Gastroesophageal sphincter (tissue), 4 donors: ENCODE data around the gene XYLT2. TPM values are rescaled to one million over a fixed set of nuclear protein-coding genes. Genes with fewer than 3 reads are reported as not detected.

Experiments
- ATAC-seq: fragments of 150-250 bp; one replicate; pipeline ENCODE4 v1.9.1; 2016; ENCODE audit warnings: mild to moderate bottlenecking, moderate library complexity
- H3K27ac ChIP-seq, 4 donors: fragments of 200-600 bp; sonication (generic) in 3 of 4; 1 replicate in 3 of 4; 2 replicates in 1 of 4; pipeline ENCODE4 v1.5.1; 2016 to 2019
- H3K27me3 ChIP-seq: fragments of 200-600 bp; sonication (generic); one replicate; pipeline ENCODE4 v1.5.1; 2019
- H3K36me3 ChIP-seq, 2 donors: fragments of 200-600 bp; sonication (generic); one replicate each; pipeline ENCODE4 v1.5.1; 2019; ENCODE audit warnings: control low read depth in 1 of 2
- H3K4me1 ChIP-seq, 3 donors: fragments of 200-600 bp; sonication (generic); 1 replicate in 2 of 3; 2 replicates in 1 of 3; pipeline ENCODE4 v1.5.1; 2016 to 2019; ENCODE audit warnings: control low read depth in 2 of 3
- H3K4me3 ChIP-seq, 2 donors: fragments of 200-600 bp; sonication (generic); one replicate each; pipeline ENCODE4 v1.5.1; 2019; ENCODE audit warnings: mild to moderate bottlenecking in 1 of 2, moderate library complexity in 1 of 2
- H3K9me3 ChIP-seq, 3 donors: fragments of 200-600 bp; sonication (generic); one replicate each; pipeline ENCODE4 v1.5.1; 2017 to 2019; ENCODE audit warnings: control low read depth in 2 of 3
- EP300 ChIP-seq: sonication (generic); formaldehyde crosslinking; IDR thresholded peaks from one replicate; pipeline ENCODE4 v1.6.1; 2017; ENCODE audit warnings: antibody characterized with exemption, mild to moderate bottlenecking
- POLR2A ChIP-seq, 2 donors: fragments of 450-650 bp; IDR thresholded peaks; one replicate each; pipeline ENCODE4 v1.6.1; 2017; ENCODE audit warnings: antibody characterized with exemption in 2 of 2, mild to moderate bottlenecking in 2 of 2, moderate library complexity in 1 of 2
- POLR2AphosphoS5 ChIP-seq: sonication (generic); formaldehyde crosslinking; IDR thresholded peaks from one replicate; pipeline ENCODE4 v1.6.1; 2017; ENCODE audit warnings: antibody characterized with exemption
- WGBS, 2 donors: methylation state at CpG; one replicate each; pipeline ENCODE4 v1.1.5; 2018; ENCODE audit warnings: low coverage in 1 of 2; 5-methylcytosine and 5-hydroxymethylcytosine counted together
- total RNA-seq, 4 donors: library from RNA; depleted of rRNA; stranded (reverse); fragments of >200 nt; gene quantifications; one replicate each; pipeline ENCODE4 v1.1.0, GENCODE V29; 2016
- TF ChIP-seq, protein P1 (sequence below), 4 experiments: fragments of 200-600 bp in 2 of 4; fragments of 450-650 bp in 2 of 4; sonication (generic) in 1 of 4; IDR thresholded peaks; one replicate each; pipeline ENCODE4 v1.5.1; 2017 to 2019; ENCODE audit warnings: antibody characterized with exemption in 4 of 4, mild to moderate bottlenecking in 2 of 4, moderate library complexity in 2 of 4

XYLT2 gene
- total RNA-seq, 4 donors from 2014 or later: 19.4 to 30.7 (median 23.4) TPM

DNA sequence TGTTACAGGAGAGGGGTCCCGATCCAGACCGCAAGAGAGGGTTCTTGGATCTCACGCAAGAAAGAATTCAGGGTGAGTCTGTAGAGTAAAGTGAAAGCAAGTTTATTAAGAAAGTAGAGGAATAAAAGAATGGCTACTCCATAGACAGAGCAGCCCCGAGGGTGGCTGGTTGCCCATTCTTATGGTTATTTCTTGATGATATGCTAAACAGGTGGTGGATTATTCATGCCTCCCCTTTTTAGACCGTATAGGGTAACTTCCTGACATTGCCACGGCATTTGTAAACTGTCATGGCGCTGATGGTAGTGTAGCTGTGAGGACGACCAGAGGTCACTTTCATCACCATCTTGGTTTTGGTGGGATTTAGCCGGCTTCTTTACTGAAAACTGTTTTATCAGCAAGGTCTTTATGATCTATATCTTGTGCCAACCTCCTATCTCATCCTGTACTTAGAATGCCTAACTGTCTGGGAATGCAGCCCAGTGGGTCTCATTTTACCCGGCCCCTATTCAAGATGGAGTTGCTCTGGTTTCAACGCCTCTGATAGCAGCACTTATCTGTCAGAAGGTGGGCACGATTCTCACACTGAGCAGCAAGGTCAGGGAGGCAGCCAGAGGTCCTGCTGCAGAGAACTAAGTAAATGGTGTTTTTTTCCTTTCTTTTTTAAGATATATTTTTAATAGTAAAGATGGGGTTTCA is 26.5 kb upstream of the XYLT2 start:
- H3K4me1 ChIP-seq: no peaks in the 10 kb centered on the region
- H3K27ac ChIP-seq: no peak overlapping the region
- ATAC-seq: no peak
- no peak overlapping the region for H3K4me3 ChIP-seq
- H3K27me3 ChIP-seq: no peaks in the 10 kb centered on the region
- no peak for TF ChIP-seq POLR2A (IDR thresholded peaks at IDR 0.05)
- TF ChIP-seq, protein P1, sequence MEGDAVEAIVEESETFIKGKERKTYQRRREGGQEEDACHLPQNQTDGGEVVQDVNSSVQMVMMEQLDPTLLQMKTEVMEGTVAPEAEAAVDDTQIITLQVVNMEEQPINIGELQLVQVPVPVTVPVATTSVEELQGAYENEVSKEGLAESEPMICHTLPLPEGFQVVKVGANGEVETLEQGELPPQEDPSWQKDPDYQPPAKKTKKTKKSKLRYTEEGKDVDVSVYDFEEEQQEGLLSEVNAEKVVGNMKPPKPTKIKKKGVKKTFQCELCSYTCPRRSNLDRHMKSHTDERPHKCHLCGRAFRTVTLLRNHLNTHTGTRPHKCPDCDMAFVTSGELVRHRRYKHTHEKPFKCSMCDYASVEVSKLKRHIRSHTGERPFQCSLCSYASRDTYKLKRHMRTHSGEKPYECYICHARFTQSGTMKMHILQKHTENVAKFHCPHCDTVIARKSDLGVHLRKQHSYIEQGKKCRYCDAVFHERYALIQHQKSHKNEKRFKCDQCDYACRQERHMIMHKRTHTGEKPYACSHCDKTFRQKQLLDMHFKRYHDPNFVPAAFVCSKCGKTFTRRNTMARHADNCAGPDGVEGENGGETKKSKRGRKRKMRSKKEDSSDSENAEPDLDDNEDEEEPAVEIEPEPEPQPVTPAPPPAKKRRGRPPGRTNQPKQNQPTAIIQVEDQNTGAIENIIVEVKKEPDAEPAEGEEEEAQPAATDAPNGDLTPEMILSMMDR (IDR thresholded peaks at IDR 0.05): no peak
- no peak for TF ChIP-seq EP300
- no peak for TF ChIP-seq POLR2AphosphoS5
- 83 to 88% methylated on average over 10 to 12 of the region's 12 CpGs for WGBS, 2 donors
- no peaks in the 10 kb centered on the region for H3K9me3 ChIP-seq
- no peaks in the 10 kb centered on the region for H3K36me3 ChIP-seq

DNA sequence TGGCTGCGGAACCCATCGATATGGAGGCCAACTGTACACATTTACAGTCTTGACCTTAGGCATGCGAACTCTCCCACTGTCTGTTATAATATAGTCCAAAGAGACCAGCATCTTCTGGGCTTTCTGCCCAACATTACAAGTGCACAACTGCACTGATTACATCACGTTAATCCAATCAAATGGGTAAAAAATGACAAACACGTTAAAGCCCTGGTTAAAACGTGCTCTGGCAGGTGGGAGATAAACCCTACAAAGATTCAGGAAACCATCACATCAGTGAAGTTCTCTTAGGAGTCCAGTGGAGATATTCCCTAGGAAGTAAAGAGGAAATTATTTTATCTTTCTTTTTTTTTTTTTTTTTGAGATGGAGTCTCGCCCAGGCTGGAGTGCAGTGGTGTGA is 23.7 kb upstream of the XYLT2 start:
- 60 to 68% methylated on average over 7 of the region's 7 CpGs for WGBS, 2 donors
- no peak for TF ChIP-seq EP300
- no peak for TF ChIP-seq POLR2AphosphoS5
- TF ChIP-seq, protein P1 (IDR thresholded peaks at IDR 0.05): no peak
- no peak for TF ChIP-seq POLR2A (IDR thresholded peaks at IDR 0.05)
- ATAC-seq: no peak
- H3K9me3 ChIP-seq: no peaks in the 10 kb centered on the region
- no peaks in the 10 kb centered on the region for H3K36me3 ChIP-seq
- H3K4me1 ChIP-seq: no peaks in the 10 kb centered on the region
- H3K27ac ChIP-seq: no peak overlapping the region
- H3K27me3 ChIP-seq: no peaks in the 10 kb centered on the region
- H3K4me3 ChIP-seq: no peak overlapping the region

DNA sequence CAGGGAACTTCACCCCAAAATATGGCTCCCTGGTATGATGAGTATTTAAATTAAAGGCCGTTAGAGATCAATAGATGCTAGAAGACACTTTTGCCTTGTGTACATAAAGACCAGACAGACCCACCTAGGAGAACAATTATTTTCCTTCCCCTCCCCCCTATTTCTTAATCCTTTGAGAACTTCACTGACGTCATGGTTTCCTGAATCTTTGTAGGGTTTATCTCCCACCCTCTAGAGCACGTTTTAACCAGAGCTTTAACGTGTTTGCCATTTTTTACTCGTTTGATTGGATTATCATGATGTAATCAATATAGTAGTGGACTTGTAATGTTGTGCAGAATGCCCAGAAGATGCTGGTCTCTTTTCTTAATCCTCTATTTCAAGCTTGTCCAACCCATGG is 22.9 kb upstream of the XYLT2 start:
- H3K4me1 ChIP-seq: no peaks in the 10 kb centered on the region
- TF ChIP-seq, protein P1 (IDR thresholded peaks at IDR 0.05): no peak
- no peak for TF ChIP-seq EP300
- TF ChIP-seq POLR2A (IDR thresholded peaks at IDR 0.05): no peak
- no peak for TF ChIP-seq POLR2AphosphoS5
- no peaks in the 10 kb centered on the region for H3K36me3 ChIP-seq
- H3K4me3 ChIP-seq: no peak overlapping the region
- no peak overlapping the region for H3K27ac ChIP-seq
- no peaks in the 10 kb centered on the region for H3K9me3 ChIP-seq
- no peaks in the 10 kb centered on the region for H3K27me3 ChIP-seq
- 67 to 86% methylated on average over 5 of the region's 5 CpGs for WGBS, 2 donors
- no peak for ATAC-seq

DNA sequence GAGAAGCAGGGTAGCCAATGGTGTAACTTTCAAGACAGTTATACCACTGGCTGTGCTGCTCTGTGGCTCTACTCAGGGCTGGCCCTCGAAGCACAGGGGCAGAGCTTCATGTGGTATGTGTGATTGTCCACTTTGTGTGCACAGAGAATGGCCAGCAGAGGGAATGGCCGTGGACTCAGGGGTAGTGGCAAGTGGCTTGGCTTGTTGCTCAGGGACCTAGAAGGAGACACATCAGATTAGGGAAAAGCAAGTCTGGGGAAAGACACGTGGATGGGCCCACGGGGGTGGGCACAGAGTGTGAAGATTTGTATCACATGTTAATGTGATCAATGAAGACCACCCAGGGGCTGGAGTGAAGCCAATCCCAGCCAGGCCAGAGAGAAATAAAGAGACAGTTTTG is 20.0 kb upstream of the XYLT2 start:
- H3K27ac ChIP-seq: no peak overlapping the region
- H3K4me3 ChIP-seq: no peak overlapping the region
- H3K9me3 ChIP-seq: no peaks in the 10 kb centered on the region
- no peak for TF ChIP-seq EP300
- TF ChIP-seq, protein P1 (IDR thresholded peaks at IDR 0.05): no peak
- TF ChIP-seq POLR2AphosphoS5: no peak
- TF ChIP-seq POLR2A (IDR thresholded peaks at IDR 0.05): no peak
- H3K27me3 ChIP-seq: no peaks in the 10 kb centered on the region
- ATAC-seq: no peak
- no peaks in the 10 kb centered on the region for H3K4me1 ChIP-seq
- H3K36me3 ChIP-seq: no peaks in the 10 kb centered on the region
- 50% methylated on average over 4 of the region's 4 CpGs; no CpG with 5 or more reads in 1 of the 2 donors for WGBS, 2 donors

DNA sequence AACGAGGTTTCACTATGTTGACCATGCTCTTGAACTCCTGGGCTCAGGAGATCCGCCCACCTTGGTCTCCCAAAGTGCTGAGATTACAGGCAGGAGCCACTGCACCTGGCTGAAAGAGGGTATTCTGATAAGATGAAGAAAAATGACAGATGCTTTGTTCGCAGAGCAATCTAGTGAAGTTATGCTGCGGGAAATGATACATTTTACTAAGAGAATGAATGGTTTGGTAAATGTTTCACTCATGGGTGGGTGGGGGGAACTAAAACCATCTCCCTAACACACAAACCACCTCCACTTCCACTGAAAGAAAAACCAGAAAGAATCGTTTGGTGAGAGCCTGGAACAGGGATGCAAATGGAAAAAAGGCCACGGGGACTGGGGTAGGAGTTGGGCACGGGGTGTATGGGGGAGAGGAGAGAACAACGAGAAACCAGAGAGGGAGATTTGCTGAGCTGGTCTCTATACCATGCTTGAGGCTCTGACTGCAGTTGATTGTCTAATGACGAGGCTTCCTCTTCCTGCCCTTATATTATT is 19.0 kb upstream of the XYLT2 start:
- 72 to 82% methylated on average over 5 to 7 of the region's 9 CpGs for WGBS, 2 donors
- no peak overlapping the region for H3K27ac ChIP-seq
- no peaks in the 10 kb centered on the region for H3K4me1 ChIP-seq
- TF ChIP-seq EP300 (no peak), POLR2AphosphoS5 (no peak), POLR2A (IDR thresholded peaks at IDR 0.05) (no peak)
- TF ChIP-seq, protein P1 (IDR thresholded peaks at IDR 0.05): no peak
- H3K4me3 ChIP-seq: no peak overlapping the region
- no peaks in the 10 kb centered on the region for H3K27me3 ChIP-seq
- H3K36me3 ChIP-seq: no peaks in the 10 kb centered on the region
- H3K9me3 ChIP-seq: no peaks in the 10 kb centered on the region
- ATAC-seq: no peak
